Coronary artery (tissue), 2 donors: ENCODE measurements around the gene COX7B2.
A peak's percentile ranks its signal among the peaks of the same experiment; 100 is the strongest.

Experiments used
- DNase-seq: peaks from one replicate; pipeline ENCODE4 v3.0.0-alpha.2; 2017; ENCODE audit warnings: low spot score
- H3K27ac ChIP-seq, 2 donors: fragments of 200-600 bp; sonication (generic); one replicate each; pipeline ENCODE4 v1.5.1; 2016 to 2019
- H3K4me3 ChIP-seq: fragments of 200-600 bp; sonication (generic); 2 replicates; pipeline ENCODE4 v1.5.1; 2016; ENCODE audit warnings: mild to moderate bottlenecking, moderate library complexity
- CTCF ChIP-seq: fragments of 200-600 bp; sonication (generic); IDR thresholded peaks from one replicate; pipeline ENCODE4 v1.5.1; 2019; ENCODE audit warnings: antibody characterized with exemption

Gene COX7B2

GRCh38 chr4:46836584-46836983 lies 72.5 kb downstream of the COX7B2 start:
- no peak for TF ChIP-seq CTCF
- H3K27ac ChIP-seq: no peak overlapping the region
- H3K4me3 ChIP-seq: no peak overlapping the region
- DNase-seq: no peak

- H3K27ac ChIP-seq: no peak overlapping the region
- DNase-seq: peak; percentile 65
- TF ChIP-seq CTCF: no peak
- H3K4me3 ChIP-seq: no peak overlapping the region
Observed at GRCh38 chr4:46830971-46831454, 78.0 kb downstream of the COX7B2 start.

- TF ChIP-seq CTCF: no peak
Observed at GRCh38 chr4:46820154-46820553, 88.9 kb downstream of the COX7B2 start.

GRCh38 chr4:46819095-46819494 lies 90.0 kb downstream of the COX7B2 start:
- no peak for DNase-seq
- TF ChIP-seq CTCF: no peak
- Histone ChIP-seq H3K4me3 (no peak overlapping the region), H3K27ac (no peak overlapping the region)

More at GRCh38 chr4:46820154-46820553, 88.9 kb downstream of the COX7B2 start:
- H3K4me3 ChIP-seq: no peak overlapping the region
- no peak for DNase-seq
- H3K27ac ChIP-seq: no peak overlapping the region

- DNase-seq: no peak
- H3K27ac ChIP-seq: no peak overlapping the region
- no peak overlapping the region for H3K4me3 ChIP-seq
- no peak for TF ChIP-seq CTCF
Observed at GRCh38 chr4:46818604-46819003, 90.4 kb downstream of the COX7B2 start.

GRCh38 chr4:46817806-46818205 lies 91.2 kb downstream of the COX7B2 start:
- TF ChIP-seq CTCF: no peak
- no peak overlapping the region for H3K4me3 ChIP-seq
- DNase-seq: no peak

GRCh38 chr4:46804781-46805413 lies 104.1 kb downstream of the COX7B2 start:
- DNase-seq: no peak
- no peak for TF ChIP-seq CTCF
- Histone ChIP-seq H3K27ac (no peak overlapping the region), H3K4me3 (no peak overlapping the region)

More at GRCh38 chr4:46817806-46818205, 91.2 kb downstream of the COX7B2 start:
- H3K27ac ChIP-seq: no peak overlapping the region
